Fibroblast of upper back skin (primary cell): Measurements from ENCODE around the gene XKR3.
"Not testable (repeated sequence)": the region's sequence is repeated elsewhere in the genome, so short reads cannot be mapped to it uniquely, and the experiment has no call there.

ENCODE experiments used
- DNase-seq: peaks from one replicate; pipeline ENCODE4 v3.0.0-alpha.2; 2013

XKR3 gene

GRCh38 chr22:16803255-16803917 is 21.8 kb downstream of the XKR3 start:
- no peak for DNase-seq

DNA sequence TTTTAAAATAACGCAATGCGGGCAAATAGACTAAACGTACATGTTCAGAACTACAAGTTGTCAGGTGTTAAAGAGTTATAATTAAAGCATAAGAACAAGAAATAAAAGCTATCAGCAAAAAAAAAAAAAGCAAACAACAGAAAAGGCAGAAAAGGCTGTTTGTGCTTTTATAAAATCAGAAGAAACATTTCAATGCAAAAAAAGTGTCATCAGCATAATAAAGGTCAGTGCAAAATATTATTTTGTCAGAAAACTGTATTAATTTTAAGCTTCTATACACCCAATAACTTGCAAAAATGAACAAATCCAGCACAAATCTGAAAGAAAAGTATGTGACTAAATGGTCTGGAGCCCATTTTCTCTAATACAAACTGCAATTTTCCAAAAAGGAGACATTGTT is 23.6 kb downstream of the XKR3 start:
- DNase-seq = no peak

GRCh38 chr22:16801088-16801487 is 24.1 kb downstream of the XKR3 start:
- no peak for DNase-seq

DNA sequence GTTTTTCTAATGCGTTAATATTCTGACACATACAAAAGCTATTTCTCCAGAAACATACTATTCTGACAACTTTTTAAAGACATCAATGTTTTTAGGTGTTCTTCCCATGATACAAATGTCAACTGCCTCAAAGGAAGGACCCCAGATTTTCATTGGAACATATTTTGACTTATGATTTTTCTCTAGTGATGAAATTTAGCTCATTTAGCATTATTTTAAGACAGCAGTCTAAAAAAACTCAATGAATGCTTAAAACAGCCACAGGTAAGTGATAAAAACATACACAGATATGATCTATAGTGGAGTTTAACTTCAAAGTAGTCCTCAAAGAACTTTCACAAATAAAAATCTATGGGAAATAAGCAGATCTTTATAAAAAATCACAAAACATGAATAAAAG is 24.9 kb downstream of the XKR3 start:
- DNase-seq = no peak

DNA sequence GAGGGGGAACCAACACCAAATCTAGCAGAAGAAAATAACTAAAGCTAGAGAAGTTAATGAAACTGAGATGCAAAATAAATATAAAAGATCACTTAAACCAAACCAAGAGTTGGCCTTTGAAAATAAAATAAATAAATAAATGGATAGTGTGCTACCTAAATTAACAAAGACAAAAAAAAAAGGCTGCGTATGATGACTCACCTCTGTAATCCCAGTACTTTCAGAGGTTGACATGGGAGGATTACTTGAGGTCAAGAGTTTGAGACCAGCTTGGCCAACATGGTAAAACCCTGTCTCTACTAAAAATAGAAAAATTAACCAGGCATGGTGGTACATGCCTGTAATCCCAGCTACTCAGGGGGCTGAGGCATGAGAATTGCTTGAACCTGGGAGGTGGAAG is 29.7 kb downstream of the XKR3 start:
- DNase-seq = not testable (repeated sequence)

DNA sequence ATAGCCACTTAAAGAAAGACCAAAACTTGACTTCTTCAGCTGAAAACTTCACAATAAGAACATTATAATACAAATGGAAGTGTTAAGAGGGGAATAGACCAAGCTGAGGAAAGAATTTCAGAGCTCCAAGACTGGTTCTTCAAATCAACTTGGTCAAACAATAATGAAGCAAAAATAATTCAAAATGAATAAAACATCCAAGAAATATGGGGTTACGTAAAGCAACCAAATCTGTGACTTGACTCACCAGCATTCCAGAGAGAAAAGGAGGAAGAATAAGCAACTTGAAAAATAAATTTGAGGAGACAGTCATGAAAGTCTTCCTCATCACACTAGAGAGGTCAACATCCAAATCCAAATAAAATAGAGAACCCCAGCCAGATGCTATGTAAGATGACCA is 31.4 kb downstream of the XKR3 start:
- no peak for DNase-seq

- DNase-seq = no peak
Observed at GRCh38 chr22:16789860-16790493, 35.2 kb downstream of the XKR3 start.

GRCh38 chr22:16783930-16784354 is 41.3 kb downstream of the XKR3 start:
- no peak for DNase-seq

DNA sequence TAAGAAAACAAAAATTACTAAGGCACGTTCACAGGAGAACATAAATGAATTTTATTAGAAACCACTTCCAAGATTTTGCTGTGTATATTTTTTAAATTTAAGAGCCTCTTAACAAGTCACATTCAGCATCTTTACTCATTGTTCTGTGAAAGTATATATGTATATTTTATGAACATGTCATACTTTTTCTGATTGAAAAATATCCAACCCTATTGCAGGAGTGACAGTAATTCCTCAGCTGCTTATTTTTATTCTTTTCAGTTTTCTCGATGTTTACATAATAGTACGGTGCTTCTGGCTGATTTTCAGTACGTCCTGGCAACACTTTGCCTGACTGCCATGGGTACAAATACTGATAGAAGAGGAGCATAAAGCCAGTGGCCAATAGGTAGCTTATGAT is 41.8 kb downstream of the XKR3 start:
- no peak for DNase-seq

DNA sequence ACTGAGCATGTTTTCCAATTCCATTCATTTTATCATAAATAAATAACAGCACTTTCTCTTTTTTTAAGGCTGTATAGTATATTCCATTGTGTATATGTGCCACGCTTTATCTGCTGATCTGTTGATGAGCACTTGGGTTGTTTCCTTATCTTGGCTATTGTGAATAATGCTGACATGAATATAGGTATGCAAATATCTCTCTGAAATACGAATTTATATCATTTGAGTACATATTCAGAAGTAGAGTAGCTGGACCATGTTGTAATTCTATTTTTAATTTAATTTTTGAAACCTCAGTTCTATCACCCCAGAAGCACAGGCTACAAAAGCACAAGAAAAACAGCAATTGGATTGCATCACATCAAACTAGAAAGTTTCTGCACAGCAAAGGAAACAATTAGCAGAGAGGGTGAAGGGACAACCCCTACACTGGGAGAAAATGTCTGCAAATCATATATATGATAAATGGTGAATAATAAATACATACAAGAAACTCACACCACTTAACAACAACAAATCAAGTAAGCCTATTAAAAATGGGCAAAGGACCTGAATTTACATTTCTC is 43.4 kb downstream of the XKR3 start:
- DNase-seq = no peak

- DNase-seq = no peak
Observed at GRCh38 chr22:16781074-16781763, 44.0 kb downstream of the XKR3 start.

DNA sequence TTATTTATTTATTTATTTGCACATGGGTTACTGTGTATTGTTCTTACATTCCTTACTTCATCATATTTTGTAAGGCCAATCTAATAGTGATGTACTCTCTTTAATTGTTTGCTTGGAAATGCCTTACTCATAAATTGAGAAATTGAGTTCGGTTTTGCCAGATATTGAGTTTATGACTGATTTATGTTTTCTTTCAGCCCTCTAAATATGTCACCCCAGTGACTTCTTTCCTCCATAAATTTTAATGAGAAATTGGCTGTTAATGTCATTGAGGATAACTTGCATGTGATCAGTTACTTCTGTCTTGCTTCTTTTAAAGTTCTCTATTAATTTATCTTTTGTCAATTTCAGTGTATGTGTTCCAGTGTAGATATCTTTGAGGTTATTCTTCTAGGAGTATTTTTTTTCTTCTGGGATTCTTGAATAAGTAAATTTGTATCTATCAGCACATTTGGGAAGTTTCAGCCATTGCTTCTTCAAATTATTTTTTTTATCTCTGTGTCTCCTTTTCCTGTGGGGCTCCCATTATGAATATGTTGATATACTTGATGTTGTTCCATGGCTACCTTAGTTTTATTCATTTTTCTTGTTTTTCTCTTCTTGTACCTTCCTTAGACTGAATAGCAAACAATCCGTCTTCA is 47.8 kb downstream of the XKR3 start:
- no peak for DNase-seq

GRCh38 chr22:16776080-16776479 is 49.1 kb downstream of the XKR3 start:
- DNase-seq = no peak

GRCh38 chr22:16774911-16775500 is 50.2 kb downstream of the XKR3 start:
- no peak for DNase-seq

- not testable (repeated sequence) for DNase-seq
Observed at GRCh38 chr22:16771569-16771968, 53.6 kb downstream of the XKR3 start.

- DNase-seq = not testable (repeated sequence)
Observed at GRCh38 chr22:16767927-16768326, 57.3 kb downstream of the XKR3 start.

DNA sequence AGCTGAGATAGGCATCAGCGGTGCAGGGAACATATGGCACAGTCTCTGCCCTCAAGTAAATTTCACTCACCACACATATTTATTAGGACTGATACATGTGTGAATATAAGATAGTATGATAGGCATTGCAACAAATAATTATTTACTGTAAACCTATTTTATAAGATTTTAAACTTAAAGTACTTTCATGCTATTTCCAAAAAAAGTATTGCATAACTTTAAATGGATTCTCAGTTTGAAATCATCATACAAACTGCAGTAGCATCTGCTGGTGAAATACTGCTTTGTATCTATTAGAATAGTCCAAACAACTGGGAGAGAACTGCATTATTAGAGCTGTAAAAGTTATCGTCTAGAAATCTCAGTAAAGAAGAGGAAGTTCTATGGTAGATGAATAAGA is 63.0 kb downstream of the XKR3 start:
- DNase-seq = not testable (repeated sequence)

DNA sequence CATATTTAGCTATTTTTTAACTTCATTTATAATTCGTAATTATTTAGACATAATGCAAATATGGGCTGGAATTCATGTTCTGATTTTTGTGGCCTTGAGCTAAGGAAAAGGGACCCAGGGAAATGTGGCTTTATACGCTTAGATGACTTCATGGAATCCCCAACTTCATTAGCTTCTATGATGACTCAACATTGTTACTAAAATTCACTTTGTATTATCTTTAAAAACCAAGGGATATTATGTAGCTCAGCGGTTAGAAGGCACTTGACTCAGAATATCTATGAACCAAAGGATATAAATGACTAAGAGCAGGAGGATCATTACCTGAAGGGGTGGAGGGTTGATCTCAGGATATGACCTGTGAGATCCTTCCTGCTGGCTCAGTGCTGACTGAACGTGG is 64.8 kb downstream of the XKR3 start:
- not testable (repeated sequence) for DNase-seq

- not testable (repeated sequence) for DNase-seq
Observed at GRCh38 chr22:16749282-16749681, 75.9 kb downstream of the XKR3 start.

DNA sequence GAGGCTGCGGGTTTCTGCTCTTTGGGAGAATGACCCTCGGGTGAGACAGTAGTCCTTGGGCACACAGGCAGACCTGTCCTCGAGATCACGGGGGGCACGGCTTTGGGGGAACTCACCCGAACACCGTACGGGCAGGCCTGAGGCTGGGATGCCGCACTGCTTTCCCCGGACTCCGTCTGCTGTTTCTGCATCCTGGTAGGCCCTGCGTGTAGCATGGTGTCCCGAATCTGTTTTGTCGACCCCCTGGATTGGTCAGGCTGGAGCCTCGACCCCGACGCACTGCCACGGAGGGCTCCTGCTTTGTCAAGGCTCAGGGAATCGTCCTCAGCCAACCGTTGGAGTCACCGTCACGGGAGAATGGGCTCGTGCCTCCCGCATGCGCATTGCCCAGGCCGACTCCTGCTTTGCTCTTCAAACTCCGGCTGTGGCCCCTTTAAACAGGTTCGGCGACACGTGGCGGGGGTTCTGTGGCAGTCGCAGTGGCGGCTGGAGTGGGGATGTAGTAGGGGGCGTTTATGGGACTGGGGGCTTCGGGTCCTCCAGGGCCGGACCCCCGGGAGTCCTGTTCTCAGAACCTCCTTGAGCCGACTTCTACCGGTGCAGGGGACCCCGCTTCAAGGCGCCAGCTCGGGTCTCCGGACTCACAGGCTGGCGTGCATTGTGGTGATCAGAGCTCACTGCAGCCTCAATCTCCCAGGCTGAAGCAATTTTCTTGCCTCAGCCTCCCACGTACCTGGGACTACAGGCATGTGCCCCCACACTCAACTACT is 76.9 kb downstream of the XKR3 start:
- DNase-seq = not testable (repeated sequence)

DNA sequence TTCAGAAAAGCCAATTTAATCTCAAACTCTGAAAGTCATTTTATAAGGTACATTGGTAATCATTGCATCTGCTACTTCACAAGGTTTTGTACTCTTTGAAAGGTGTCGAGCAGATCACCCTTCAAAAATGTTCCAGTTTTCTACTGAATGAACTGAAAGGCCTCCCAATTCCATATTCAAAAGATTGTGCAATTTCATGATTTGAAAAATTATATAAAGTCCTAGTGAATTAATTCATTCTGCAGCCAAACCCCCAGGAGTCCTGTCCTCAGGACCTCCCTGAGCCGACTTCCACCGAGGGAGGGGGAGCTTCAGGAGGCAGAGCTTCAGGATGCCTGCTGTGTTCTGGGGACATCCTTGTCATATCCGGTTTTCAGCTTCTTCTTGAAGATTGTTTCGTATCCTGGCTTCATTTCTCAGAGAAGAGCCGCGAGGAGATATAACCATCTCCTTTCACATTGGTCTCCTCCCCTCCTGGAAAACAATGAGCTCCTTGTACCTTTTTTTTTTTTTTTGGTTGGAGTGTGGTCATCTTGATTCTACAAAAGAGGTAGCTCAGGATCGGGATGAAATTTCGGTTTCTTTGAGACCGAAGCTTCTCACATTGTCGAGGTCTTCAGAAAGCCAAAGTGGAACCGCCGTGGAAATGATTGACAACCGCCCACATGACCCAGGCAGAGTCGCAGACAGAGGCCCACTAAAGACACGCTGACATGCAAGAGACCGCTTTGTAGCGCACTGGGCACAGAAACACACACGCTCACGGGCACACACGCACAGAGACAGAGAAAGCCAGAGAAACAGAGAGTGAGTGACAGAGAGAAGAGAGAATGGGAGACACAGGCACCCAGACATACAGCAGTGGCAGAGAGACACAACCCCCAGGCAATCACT is 77.7 kb downstream of the XKR3 start:
- DNase-seq = not testable (repeated sequence)
